Parathyroid adenoma (tissue), 2 donors: ENCODE data around the gene PRKN.

Source experiments
- H2AFZ ChIP-seq: fragments of 300-600 bp; sonication (generic); one replicate; pipeline ENCODE4 v1.7.0; 2017; ENCODE audit warnings: antibody characterized with exemption, mild to moderate bottlenecking
- H3K27ac ChIP-seq: fragments of 300-600 bp; sonication (generic); one replicate; pipeline ENCODE4 v1.7.0; 2017
- H3K27me3 ChIP-seq: fragments of 300-600 bp; sonication (generic); one replicate; pipeline ENCODE4 v1.7.0; 2017; ENCODE audit warnings: low read length; ENCODE audit not compliant: control insufficient read depth, insufficient read depth
- H3K36me3 ChIP-seq: fragments of 300-600 bp; sonication (generic); one replicate; pipeline ENCODE4 v1.7.0; 2017; ENCODE audit warnings: low read length; ENCODE audit not compliant: control insufficient read depth, insufficient read depth
- H3K4me1 ChIP-seq: fragments of 300-600 bp; sonication (generic); one replicate; pipeline ENCODE4 v1.7.0; 2017; ENCODE audit warnings: control low read depth
- H3K4me2 ChIP-seq: fragments of 300-600 bp; sonication (generic); one replicate; pipeline ENCODE4 v1.7.0; 2017; ENCODE audit warnings: low read length
- H3K4me3 ChIP-seq: fragments of 300-600 bp; sonication (generic); one replicate; pipeline ENCODE4 v1.7.0; 2017; ENCODE audit warnings: low read depth, low read length
- H3K79me2 ChIP-seq: fragments of 300-600 bp; sonication (generic); one replicate; pipeline ENCODE4 v1.7.0; 2017; ENCODE audit warnings: control low read depth
- H3K9ac ChIP-seq: fragments of 300-600 bp; sonication (generic); one replicate; pipeline ENCODE4 v1.7.0; 2017; ENCODE audit warnings: mild to moderate bottlenecking
- H3K9me3 ChIP-seq: fragments of 300-600 bp; sonication (generic); one replicate; pipeline ENCODE4 v1.7.0; 2017; ENCODE audit warnings: low read length; ENCODE audit not compliant: control insufficient read depth
- TF ChIP-seq, protein P1 (sequence below): fragments of 300-600 bp; sonication (generic); IDR thresholded peaks from one replicate; pipeline ENCODE4 v1.7.0; 2017; ENCODE audit warnings: antibody characterized with exemption, mild to moderate bottlenecking
- donor health status: primary hyperparathyroidism.

PRKN gene

DNA sequence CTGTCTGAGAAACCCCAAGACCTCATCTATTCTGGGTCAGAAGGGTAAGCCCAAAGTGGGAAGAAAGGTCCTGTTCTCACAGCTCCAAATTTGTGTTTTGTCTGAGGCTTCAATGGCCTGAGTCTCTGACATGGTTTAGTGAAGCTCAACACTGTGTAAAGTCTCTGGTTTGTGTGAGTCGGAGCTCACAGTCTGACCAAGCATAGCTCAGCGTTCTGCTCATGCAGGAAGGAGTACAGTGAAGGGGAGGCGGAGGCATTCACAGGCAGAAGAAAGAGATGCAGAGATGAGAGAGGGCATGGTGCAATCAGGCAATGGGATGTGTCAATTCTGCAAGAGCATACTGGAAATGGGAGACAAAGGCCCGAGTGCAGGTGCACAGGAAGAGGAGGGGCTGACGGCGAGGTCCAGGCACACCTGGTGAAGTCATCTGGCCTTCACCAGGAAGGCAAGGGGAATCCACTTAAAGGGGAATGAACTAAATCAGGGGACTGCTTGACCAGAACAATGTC is 990.7 kb downstream of the PRKN start:
- Histone ChIP-seq H3K4me3 (no peak overlapping the region), H3K9ac (no peak overlapping the region), H3K36me3 (no peaks in the 10 kb centered on the region), H3K4me2 (no peak overlapping the region), H3K4me1 (no peaks in the 10 kb centered on the region), H3K9me3 (no peaks in the 10 kb centered on the region), H2AFZ (no peak overlapping the region), H3K79me2 (no peaks in the 10 kb centered on the region), H3K27me3 (no peaks in the 10 kb centered on the region), H3K27ac (no peak overlapping the region)
- TF ChIP-seq, protein P1, sequence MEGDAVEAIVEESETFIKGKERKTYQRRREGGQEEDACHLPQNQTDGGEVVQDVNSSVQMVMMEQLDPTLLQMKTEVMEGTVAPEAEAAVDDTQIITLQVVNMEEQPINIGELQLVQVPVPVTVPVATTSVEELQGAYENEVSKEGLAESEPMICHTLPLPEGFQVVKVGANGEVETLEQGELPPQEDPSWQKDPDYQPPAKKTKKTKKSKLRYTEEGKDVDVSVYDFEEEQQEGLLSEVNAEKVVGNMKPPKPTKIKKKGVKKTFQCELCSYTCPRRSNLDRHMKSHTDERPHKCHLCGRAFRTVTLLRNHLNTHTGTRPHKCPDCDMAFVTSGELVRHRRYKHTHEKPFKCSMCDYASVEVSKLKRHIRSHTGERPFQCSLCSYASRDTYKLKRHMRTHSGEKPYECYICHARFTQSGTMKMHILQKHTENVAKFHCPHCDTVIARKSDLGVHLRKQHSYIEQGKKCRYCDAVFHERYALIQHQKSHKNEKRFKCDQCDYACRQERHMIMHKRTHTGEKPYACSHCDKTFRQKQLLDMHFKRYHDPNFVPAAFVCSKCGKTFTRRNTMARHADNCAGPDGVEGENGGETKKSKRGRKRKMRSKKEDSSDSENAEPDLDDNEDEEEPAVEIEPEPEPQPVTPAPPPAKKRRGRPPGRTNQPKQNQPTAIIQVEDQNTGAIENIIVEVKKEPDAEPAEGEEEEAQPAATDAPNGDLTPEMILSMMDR: no peak

DNA sequence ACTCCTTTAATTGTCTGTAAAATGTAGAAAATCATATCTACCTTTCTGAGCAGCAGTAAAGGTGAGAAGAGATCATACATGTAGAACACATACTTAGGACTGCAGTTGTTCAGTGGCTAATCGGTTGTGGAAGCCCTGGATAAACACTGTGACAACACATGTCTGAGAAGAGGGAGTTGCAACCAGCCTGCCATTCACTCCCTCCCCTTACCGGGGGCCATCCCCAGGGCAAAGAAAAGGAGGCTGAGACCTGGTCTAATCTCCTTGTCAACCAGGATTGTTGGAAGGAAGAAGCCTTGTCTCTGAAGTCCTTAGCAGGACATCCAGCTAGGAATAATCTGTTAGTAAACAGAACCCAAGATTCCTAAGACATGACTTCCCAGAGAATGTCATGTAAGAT is 991.2 kb downstream of the PRKN start:
- Histone ChIP-seq H3K36me3 (no peaks in the 10 kb centered on the region), H3K27ac (no peak overlapping the region), H2AFZ (no peak overlapping the region), H3K9ac (no peak overlapping the region), H3K79me2 (no peaks in the 10 kb centered on the region), H3K4me1 (no peaks in the 10 kb centered on the region), H3K27me3 (no peaks in the 10 kb centered on the region), H3K4me2 (no peak overlapping the region), H3K9me3 (no peaks in the 10 kb centered on the region), H3K4me3 (no peak overlapping the region)
- TF ChIP-seq, protein P1: no peak

DNA sequence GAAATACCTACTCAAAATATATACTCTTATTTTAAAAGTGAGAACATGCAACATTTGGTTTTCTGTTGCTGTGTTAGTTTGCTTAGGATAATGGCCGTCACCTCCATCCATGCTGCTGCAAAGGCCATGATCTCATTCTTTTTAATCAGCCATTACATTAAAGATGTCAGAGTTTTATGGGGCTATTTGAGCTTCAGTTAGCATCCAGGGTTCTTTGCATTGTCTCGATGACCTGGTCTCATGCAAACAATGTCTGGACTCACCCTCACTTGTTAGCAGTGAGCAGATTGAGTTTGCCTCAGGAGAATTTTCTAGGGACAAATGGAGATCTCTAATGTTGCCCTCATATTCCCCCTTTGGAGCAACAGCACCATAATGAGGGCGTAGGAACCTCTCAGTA is 995.0 kb downstream of the PRKN start:
- no peaks in the 10 kb centered on the region for H3K4me1 ChIP-seq
- H3K4me3 ChIP-seq: no peak overlapping the region

DNA sequence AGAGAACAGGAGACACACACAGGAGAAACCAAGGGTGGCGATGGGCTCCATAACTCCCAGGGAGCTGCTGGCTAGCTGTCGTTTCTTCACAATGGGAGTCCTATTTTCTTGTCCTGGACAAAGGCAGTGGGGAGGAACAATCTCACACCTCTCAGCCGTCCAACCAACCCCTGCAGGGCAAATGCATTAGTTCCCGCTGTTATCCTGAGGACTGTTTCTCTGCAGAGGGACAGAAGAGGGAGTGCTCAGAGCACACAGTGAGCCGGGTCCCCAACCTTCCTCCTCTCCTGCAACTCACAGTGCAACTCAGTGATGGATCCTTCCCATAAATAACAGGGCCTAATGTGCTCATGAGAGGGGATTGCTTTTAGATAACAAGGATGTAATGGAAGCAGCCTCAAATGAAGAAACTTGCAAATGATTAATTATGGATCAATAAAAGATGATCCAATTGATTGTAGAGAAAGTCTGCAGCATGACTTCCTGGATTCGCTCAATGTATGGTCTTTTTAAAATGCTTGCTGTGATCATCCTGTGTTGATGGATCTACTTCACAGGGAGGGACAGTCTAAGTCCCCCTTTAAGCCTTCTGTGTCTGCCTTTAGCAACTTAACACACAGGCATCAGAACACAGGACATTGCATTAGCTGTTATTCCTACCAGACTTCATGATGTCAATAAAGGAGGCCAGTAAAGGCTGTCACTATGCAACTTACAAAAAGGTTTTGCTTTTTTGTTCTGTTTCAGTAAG is 1000.3 kb downstream of the PRKN start:
- Histone ChIP-seq H3K27ac (no peak overlapping the region), H3K4me3 (no peak overlapping the region), H3K79me2 (no peaks in the 10 kb centered on the region), H3K27me3 (no peaks in the 10 kb centered on the region), H3K36me3 (no peaks in the 10 kb centered on the region), H3K9me3 (no peaks in the 10 kb centered on the region), H3K4me2 (no peak overlapping the region), H3K4me1 (no peaks in the 10 kb centered on the region), H3K9ac (no peak overlapping the region), H2AFZ (no peak overlapping the region)
- TF ChIP-seq, protein P1: no peak

More for the DNA sequence above, 995.0 kb downstream of the PRKN start:
- Histone ChIP-seq H3K27me3 (no peaks in the 10 kb centered on the region), H3K9ac (no peak overlapping the region), H3K4me2 (no peak overlapping the region), H2AFZ (no peak overlapping the region), H3K36me3 (no peaks in the 10 kb centered on the region), H3K9me3 (no peaks in the 10 kb centered on the region), H3K79me2 (no peaks in the 10 kb centered on the region), H3K27ac (no peak overlapping the region)
- TF ChIP-seq, protein P1: no peak

DNA sequence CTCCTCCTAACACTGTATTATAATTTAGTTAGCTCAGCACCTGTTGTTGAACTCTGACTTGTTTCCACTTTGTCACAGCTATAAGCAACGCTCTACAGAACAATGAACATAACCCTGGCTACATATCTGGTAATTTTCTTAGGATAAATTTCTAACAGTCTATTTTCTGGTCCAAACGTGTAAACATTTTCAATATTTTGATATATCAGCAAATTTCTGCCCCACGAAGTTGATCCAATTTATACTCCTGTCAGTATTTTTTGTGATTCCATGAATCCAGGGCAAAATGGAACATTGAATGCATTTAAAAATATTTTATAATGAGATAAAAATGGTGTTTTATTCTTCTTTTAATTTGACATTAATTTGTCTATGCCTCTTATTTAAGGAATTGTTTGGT is 1005.2 kb downstream of the PRKN start:
- no peak overlapping the region for H3K4me2 ChIP-seq
- H3K36me3 ChIP-seq: no peaks in the 10 kb centered on the region
- no peak overlapping the region for H3K27ac ChIP-seq
- H3K4me1 ChIP-seq: no peaks in the 10 kb centered on the region
- no peaks in the 10 kb centered on the region for H3K27me3 ChIP-seq
- no peak overlapping the region for H3K9ac ChIP-seq
- H3K4me3 ChIP-seq: no peak overlapping the region
- TF ChIP-seq, protein P1: no peak
- no peaks in the 10 kb centered on the region for H3K9me3 ChIP-seq
- H3K79me2 ChIP-seq: no peaks in the 10 kb centered on the region
- H2AFZ ChIP-seq: no peak overlapping the region
